Activated CD4-positive, alpha-beta T cell treated with anti-CD3 and anti-CD28 coated beads for 36 hours (primary cell): ENCODE measurements around the gene WBP1. TPM values are rescaled to one million over a fixed set of nuclear protein-coding genes. Genes with fewer than 3 reads are reported as not detected.
A peak's percentile ranks its signal among the peaks of the same experiment; 100 is the strongest.

Source experiments
- ATAC-seq: fragments of 200-7000 bp; cut with Tn5 transposase; one replicate; pipeline ENCODE4 v1.10.0; 2021; ENCODE audit warnings: mild to moderate bottlenecking, moderate library complexity
- CTCF ChIA-PET: fragments of 350-600 bp; sonication (Branson Sonifier 250); formaldehyde crosslinking; loops from one replicate; lab custom pipeline; 2021; ENCODE audit warnings: antibody characterized with exemption; lab: Charles Lee
- POLR2A ChIA-PET: fragments of 350-600 bp; sonication (Branson Sonifier 250); formaldehyde crosslinking; loops from one replicate; lab custom pipeline; 2021; ENCODE audit warnings: antibody characterized with exemption, inconsistent platforms; lab: Charles Lee
- DNase-seq: peaks from one replicate; pipeline ENCODE4 v3.0.0-alpha.2; 2020
- H3K27ac Mint-ChIP-seq: one replicate; pipeline ENCODE4 v1.8.0; 2021; ENCODE audit warnings: mixed read lengths
- H3K27me3 Mint-ChIP-seq: one replicate; pipeline ENCODE4 v1.8.0; 2021; ENCODE audit warnings: mixed read lengths
- H3K36me3 Mint-ChIP-seq: one replicate; pipeline ENCODE4 v1.8.0; 2021; ENCODE audit warnings: low read depth, mixed read lengths
- H3K4me1 Mint-ChIP-seq: one replicate; pipeline ENCODE4 v1.8.0; 2021; ENCODE audit warnings: mixed read lengths
- H3K4me3 Mint-ChIP-seq: one replicate; pipeline ENCODE4 v1.8.0; 2021; ENCODE audit warnings: mild to moderate bottlenecking, moderate library complexity, mixed read lengths
- H3K9me3 Mint-ChIP-seq: one replicate; pipeline ENCODE4 v1.8.0; 2021; ENCODE audit warnings: low read depth, mixed read lengths
- intact Hi-C, 2 experiments: fragments of 100-400 bp; cut with DNase I in 1 of 2; cut with micrococcal nuclease in 1 of 2; formaldehyde crosslinking; loops; one replicate each; pipeline versions ENCODE4 v1.14.2 to v1.15.1; 2022 to 2024; cut with DNase I, micrococcal nuclease
- total RNA-seq, 2 experiments: library from RNA; stranded (reverse); gene quantifications; one replicate each; pipeline ENCODE4 v1.2.3, GENCODE V29; 2021

WBP1 gene
- 10 to 100 TPM; 24.9 to 30.2 TPM for total RNA-seq

DNA sequence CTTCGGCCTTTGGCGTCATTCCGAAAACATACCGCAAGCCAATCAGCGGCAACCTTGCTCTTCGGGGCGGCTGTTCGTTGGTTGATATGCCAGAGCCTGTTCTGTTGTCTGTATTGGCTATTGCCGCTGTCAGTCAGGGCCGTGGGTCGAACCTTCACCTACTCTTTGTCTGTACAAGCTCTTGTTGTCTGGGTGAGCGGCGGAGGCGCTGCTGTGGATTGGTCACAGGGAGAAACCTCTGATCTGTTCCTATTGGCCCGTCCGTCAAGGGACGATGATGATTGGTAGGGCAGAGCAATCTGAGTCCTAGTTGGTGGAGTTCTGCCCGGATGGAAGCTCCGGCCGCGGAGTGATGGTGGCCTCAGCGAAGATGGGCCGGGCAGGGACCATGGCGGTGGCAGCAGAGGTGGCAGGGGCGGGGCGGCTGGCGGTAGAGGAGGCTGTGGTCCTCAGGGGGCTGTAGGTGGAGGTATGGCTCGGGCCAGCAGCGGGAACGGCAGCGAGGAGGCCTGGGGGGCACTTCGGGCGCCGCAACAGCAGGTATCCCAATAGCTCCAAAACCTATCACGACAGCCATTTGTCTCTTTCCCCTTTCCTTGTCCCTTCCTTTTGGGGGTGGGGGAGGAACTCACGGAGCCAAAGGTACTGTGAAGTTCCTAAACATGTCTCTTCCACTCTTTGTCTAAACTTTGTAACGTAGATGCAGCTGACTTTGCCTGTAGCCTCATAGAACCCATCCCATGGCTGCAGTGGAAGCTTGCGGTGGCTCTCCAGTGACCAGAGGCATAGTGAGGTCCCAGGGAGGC lies at the start of gene WBP1:
WBP1 (plus strand) TSS at position 307 of the 806 bp plus-strand sequence; CDS start at position 472, 165 bp downstream.
- DNase-seq (peak; percentile 99), ATAC-seq (peak; percentile 88)
- H3K36me3 Mint-ChIP-seq, result peaks cover 31% of the 10 kb centered on the region
- POLR2A ChIA-PET, result interaction anchor here (0.6 to 2.3 kb wide), 14 partner anchors 9 to 473 kb away, joined by 3 to 18 read pairs (median 4); partner anchors contain the start of genes AUP1, CCDC142, DQX1 and HTRA2
- no peaks in the 10 kb centered on the region for H3K9me3 Mint-ChIP-seq
- CTCF ChIA-PET, result interaction anchor here (0.6 to 6.6 kb wide), 12 partner anchors 10 to 260 kb away, joined by 3 to 62 read pairs (median 4); partner anchors contain the start of genes CCDC142, MRPL53, MTHFD2 and TTC31
- peak within 1 kb of the TSS; percentile 99 for H3K27ac Mint-ChIP-seq
- H3K27me3 Mint-ChIP-seq, result no peaks in the 10 kb centered on the region
- intact Hi-C loops, result loop anchor here (1.0 to 5.0 kb wide), 10 partner anchors 14 to 531 kb away; partner anchors contain the start of genes MRPL53 (in 2 of the 2), C2orf81 (in 1 of the 2), DGUOK (in 1 of the 2) and DOK1 (in 1 of the 2)
- peaks cover 37% of the 10 kb centered on the region for H3K4me1 Mint-ChIP-seq
- peak within 1 kb of the TSS; percentile 90 for H3K4me3 Mint-ChIP-seq

DNA sequence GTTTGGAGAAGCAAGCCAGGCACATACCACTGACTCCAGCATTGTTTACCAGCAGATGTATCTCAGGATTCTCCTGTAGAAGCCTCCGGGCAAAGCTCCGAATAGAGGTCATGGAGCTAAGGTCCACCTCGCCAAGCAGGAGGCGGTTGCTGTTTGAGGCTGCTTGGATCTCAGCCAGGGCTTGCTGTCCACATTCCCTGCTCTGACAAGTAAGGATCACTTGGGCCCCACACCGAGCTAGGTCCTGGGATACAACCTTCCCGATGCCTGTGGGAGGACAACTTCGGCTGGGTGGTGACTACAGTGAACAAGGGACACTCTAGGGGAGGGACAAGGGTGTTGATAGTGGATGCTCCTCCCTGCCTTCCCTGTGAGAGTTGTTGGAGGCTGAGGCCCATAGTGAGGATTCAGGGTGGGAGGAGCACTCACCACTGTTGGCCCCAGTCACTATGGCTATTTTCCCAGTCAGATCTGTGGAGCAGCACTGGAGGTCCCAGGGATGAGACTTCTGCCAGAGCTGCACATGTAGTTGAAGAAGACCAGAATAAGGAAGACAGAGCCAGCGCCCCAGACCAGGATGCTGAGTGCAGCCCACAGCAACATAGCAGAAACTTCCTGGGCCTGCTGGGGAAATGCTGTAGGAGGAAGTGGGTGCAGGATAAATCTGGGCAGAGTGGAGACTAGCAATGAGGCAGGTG lies 45.1 kb upstream of the WBP1 start:
- Mint-ChIP-seq H3K4me1 (peaks cover 21% of the 10 kb centered on the region), H3K9me3 (no peaks in the 10 kb centered on the region), H3K27me3 (peaks cover 2% of the 10 kb centered on the region), H3K27ac (no peak overlapping the region), H3K4me3 (no peak overlapping the region), H3K36me3 (no peaks in the 10 kb centered on the region)
- intact Hi-C loops, result no loop called here
- ATAC-seq (no peak), DNase-seq (no peak)
- ChIA-PET CTCF (interaction anchor here (0.8 to 2.0 kb wide), 4 partner anchors 22 to 100 kb away, joined by 3 to 5 read pairs (median 4); no protein-coding TSS in a partner anchor), POLR2A (interaction anchor here (0.6 kb wide), 2 partner anchors 8 to 941 kb away, joined by 3 to 7 read pairs; no protein-coding TSS in a partner anchor)

DNA sequence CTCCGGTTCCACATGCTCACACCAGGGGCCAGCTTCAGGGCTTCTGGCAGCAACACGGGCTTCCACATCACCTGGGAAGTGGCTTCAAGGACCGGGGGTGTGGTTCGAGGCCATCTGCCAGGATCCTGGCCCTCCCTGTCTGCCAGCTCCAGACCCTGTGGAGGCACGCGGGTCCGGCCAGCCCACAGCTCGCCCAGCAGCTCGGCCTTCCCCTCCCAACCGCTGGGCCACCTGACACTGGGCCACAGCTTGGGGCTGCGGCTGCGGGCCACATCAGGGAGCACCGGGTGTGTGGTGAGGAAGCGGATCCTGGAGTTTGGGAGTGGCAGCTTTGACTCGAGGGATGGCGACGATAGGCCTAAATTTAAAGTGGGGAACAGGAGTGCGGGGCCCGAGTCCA lies 43.8 kb upstream of the WBP1 start:
- no peak for DNase-seq
- intact Hi-C loops, result no loop called here
- Mint-ChIP-seq H3K9me3 (no peaks in the 10 kb centered on the region), H3K27me3 (peaks cover under 1% of the 10 kb centered on the region), H3K4me3 (peak overlapping the region; percentile 68), H3K4me1 (peaks cover 21% of the 10 kb centered on the region), H3K36me3 (no peaks in the 10 kb centered on the region), H3K27ac (no peak overlapping the region)
- ChIA-PET POLR2A (interaction anchor here (0.8 kb wide), 1 partner anchor 215 kb away, joined by 3 read pairs; no protein-coding TSS in a partner anchor), CTCF (interaction anchor here (0.9 to 2.0 kb wide), 2 partner anchors 23 to 79 kb away, joined by 3 to 5 read pairs; no protein-coding TSS in a partner anchor)
- ATAC-seq, result no peak

- intact Hi-C loops, result no loop called here
- CTCF ChIA-PET, result interaction anchor here (0.6 to 2.0 kb wide), 5 partner anchors 9 to 80 kb away, joined by 3 to 9 read pairs (median 3); no protein-coding TSS in a partner anchor
- Mint-ChIP-seq H3K36me3 (no peaks in the 10 kb centered on the region), H3K4me1 (peaks cover 24% of the 10 kb centered on the region), H3K4me3 (peak overlapping the region; percentile 68), H3K27me3 (no peaks in the 10 kb centered on the region), H3K27ac (peak overlapping the region; percentile 74), H3K9me3 (no peaks in the 10 kb centered on the region)
- DNase-seq (peak; percentile 49), ATAC-seq (peak; percentile 39)
- POLR2A ChIA-PET, result no interaction called here
Observed at GRCh38 chr2:74414881-74415761, 43.1 kb upstream of the WBP1 start.

DNA sequence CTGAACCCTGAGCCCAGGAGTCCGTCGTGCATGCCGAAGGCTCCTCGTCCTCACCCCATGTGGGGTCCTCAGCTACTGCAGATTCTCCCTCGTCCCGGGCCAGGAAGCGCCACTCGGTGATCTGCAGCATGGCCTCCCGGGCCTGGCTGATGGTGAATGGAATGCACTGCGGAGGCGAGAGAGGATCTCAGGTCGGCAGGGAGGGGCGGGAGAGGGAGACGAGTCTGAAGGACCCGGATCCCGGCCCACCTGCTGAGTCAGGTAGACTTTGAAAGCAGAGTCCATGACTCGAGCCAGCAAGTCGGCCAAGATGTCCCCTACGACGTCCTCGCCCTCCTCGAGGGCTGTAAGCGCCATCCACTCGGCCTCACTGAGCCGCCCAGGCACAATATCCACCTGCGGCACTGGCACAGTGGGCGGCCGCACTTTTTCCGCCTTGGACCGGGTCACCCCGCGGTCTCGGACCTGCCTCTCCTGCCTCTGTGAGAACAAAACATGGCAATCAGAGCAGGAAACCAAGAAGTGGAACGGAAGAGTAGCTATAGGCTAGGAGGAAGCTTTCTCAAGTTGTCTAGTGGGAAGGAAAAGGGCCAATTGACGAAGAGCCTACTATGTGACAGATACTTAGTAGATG lies 42.4 kb upstream of the WBP1 start:
- ATAC-seq (peak; percentile 27), DNase-seq (peak; percentile 39)
- intact Hi-C loops, result no loop called here
- no peaks in the 10 kb centered on the region for H3K9me3 Mint-ChIP-seq
- no peaks in the 10 kb centered on the region for H3K36me3 Mint-ChIP-seq
- H3K4me1 Mint-ChIP-seq, result peaks cover 29% of the 10 kb centered on the region
- H3K27me3 Mint-ChIP-seq, result no peaks in the 10 kb centered on the region
- ChIA-PET POLR2A (no interaction called here), CTCF (interaction anchor here (0.6 to 1.5 kb wide), 5 partner anchors 9 to 81 kb away, joined by 3 to 9 read pairs (median 3); no protein-coding TSS in a partner anchor)
- peak overlapping the region; percentile 68 for H3K4me3 Mint-ChIP-seq
- H3K27ac Mint-ChIP-seq, result peak overlapping the region; percentile 74

DNA sequence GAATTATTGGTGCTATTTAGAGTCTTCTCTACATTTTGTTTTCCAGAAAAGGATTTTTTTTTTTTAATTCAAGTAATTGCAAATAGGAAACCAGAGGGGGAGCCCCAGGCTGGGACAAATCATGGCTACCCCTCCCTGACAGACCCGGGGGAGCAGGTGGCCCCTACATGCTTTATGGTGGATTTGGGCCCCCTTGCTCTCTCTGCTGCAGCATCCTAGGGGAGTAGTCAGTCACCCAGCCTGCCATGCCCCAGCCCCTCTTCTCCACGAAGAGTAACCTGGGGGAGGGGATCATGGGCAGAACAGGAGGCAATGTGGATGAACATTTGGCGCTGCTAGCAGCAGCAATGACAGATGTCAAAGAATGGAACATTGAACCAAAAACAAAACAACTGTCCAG lies 41.5 kb upstream of the WBP1 start:
- H3K27me3 Mint-ChIP-seq, result no peaks in the 10 kb centered on the region
- H3K4me3 Mint-ChIP-seq, result peak overlapping the region; percentile 68
- H3K4me1 Mint-ChIP-seq, result peaks cover 34% of the 10 kb centered on the region
- no peak overlapping the region for H3K27ac Mint-ChIP-seq
- no peak for ATAC-seq
- intact Hi-C loops, result no loop called here
- DNase-seq, result peak; percentile 41
- ChIA-PET CTCF (interaction anchor here (0.8 to 1.5 kb wide), 2 partner anchors 26 to 75 kb away, joined by 4 to 9 read pairs; no protein-coding TSS in a partner anchor), POLR2A (no interaction called here)
- H3K36me3 Mint-ChIP-seq, result no peaks in the 10 kb centered on the region
- H3K9me3 Mint-ChIP-seq, result no peaks in the 10 kb centered on the region

GRCh38 chr2:74417197-74417596 lies 41.0 kb upstream of the WBP1 start:
- POLR2A ChIA-PET, result no interaction called here
- no peak for DNase-seq
- ATAC-seq, result no peak
- CTCF ChIA-PET, result no interaction called here
- intact Hi-C loops, result no loop called here
- no peaks in the 10 kb centered on the region for H3K9me3 Mint-ChIP-seq
- H3K27me3 Mint-ChIP-seq, result no peaks in the 10 kb centered on the region
- H3K27ac Mint-ChIP-seq, result no peak overlapping the region
- H3K4me3 Mint-ChIP-seq, result no peak overlapping the region
- H3K4me1 Mint-ChIP-seq, result peaks cover 36% of the 10 kb centered on the region
- H3K36me3 Mint-ChIP-seq, result no peaks in the 10 kb centered on the region

DNA sequence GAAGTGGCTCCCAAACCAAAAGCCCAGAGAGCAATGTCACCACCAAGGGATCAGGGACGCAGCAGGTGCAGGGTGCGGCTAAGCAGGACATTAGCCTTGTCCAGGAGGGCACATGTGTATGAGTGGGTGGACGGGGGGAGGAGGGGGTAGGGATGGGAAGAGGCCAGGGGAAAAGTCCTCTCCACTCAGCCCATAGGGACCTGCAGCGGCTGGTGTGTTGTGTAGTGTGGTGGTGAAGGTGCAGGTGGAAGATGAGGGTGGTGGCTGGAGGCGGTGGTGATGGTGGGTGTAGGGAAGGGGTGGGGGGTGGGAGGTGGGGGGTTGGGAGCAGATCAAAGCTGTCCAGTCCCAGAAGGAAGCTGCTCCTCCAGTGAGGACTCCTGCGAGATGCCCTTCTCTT lies 40.5 kb upstream of the WBP1 start:
- no peak overlapping the region for H3K4me3 Mint-ChIP-seq
- DNase-seq (no peak), ATAC-seq (no peak)
- peaks cover 1% of the 10 kb centered on the region for H3K36me3 Mint-ChIP-seq
- H3K27ac Mint-ChIP-seq, result no peak overlapping the region
- intact Hi-C loops, result no loop called here
- ChIA-PET POLR2A (no interaction called here), CTCF (no interaction called here)
- H3K4me1 Mint-ChIP-seq, result peaks cover 40% of the 10 kb centered on the region
- no peaks in the 10 kb centered on the region for H3K27me3 Mint-ChIP-seq
- H3K9me3 Mint-ChIP-seq, result no peaks in the 10 kb centered on the region

DNA sequence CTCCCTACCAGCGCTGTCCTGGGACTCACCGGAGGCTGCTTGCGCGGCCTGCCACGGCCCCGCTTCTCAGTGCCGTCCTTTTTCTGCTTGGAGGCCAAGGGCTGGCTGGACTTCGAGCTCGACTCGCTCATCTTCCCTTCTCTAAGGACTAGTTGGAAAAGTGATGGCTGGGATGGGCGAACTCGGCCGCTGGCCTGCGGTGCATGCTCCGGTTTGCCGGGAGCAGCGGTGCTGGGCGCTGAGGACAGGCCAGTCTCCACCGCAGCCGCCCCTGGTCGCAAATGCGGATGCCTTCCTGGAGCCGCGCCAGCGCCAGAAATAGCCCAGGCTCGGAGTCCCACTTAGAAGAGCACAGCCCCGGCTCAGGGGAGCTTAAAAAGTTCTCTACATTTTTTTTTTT lies 39.9 kb upstream of the WBP1 start:
- no peak for DNase-seq
- no peaks in the 10 kb centered on the region for H3K27me3 Mint-ChIP-seq
- H3K36me3 Mint-ChIP-seq, result peaks cover 7% of the 10 kb centered on the region
- intact Hi-C loops, result no loop called here
- peaks cover 44% of the 10 kb centered on the region for H3K4me1 Mint-ChIP-seq
- H3K9me3 Mint-ChIP-seq, result no peaks in the 10 kb centered on the region
- POLR2A ChIA-PET, result interaction anchor here (0.6 kb wide), 1 partner anchor 79 kb away, joined by 3 read pairs; no protein-coding TSS in a partner anchor
- ATAC-seq, result no peak
- CTCF ChIA-PET, result interaction anchor here (1.0 to 2.2 kb wide), 2 partner anchors 27 to 60 kb away, joined by 3 to 8 read pairs; no protein-coding TSS in a partner anchor
- no peak overlapping the region for H3K27ac Mint-ChIP-seq
- H3K4me3 Mint-ChIP-seq, result no peak overlapping the region

GRCh38 chr2:74419345-74419744 lies 38.9 kb upstream of the WBP1 start:
- intact Hi-C loops, result no loop called here
- Mint-ChIP-seq H3K4me3 (no peak overlapping the region), H3K27ac (no peak overlapping the region), H3K27me3 (no peaks in the 10 kb centered on the region), H3K4me1 (peaks cover 46% of the 10 kb centered on the region), H3K36me3 (peaks cover 15% of the 10 kb centered on the region), H3K9me3 (no peaks in the 10 kb centered on the region)
- CTCF ChIA-PET, result interaction anchor here (2.2 kb wide), 1 partner anchor 28 kb away, joined by 8 read pairs; no protein-coding TSS in a partner anchor
- DNase-seq (no peak), ATAC-seq (no peak)
- POLR2A ChIA-PET, result no interaction called here
